ENCODE results near the gene ADAM8. TPM values are rescaled to one million over a fixed set of nuclear protein-coding genes. Genes with fewer than 3 reads are reported as not detected.
A peak's percentile ranks its signal among the peaks of the same experiment; 100 is the strongest.
"Not testable (repeated sequence)": the region's sequence is repeated elsewhere in the genome, so short reads cannot be mapped to it uniquely, and the experiment has no call there.

Gene ADAM8
- total RNA-seq, result 1 to 10 TPM; 2.3 to 2.8 TPM
- long read RNA-seq, result 0 reads

DNA sequence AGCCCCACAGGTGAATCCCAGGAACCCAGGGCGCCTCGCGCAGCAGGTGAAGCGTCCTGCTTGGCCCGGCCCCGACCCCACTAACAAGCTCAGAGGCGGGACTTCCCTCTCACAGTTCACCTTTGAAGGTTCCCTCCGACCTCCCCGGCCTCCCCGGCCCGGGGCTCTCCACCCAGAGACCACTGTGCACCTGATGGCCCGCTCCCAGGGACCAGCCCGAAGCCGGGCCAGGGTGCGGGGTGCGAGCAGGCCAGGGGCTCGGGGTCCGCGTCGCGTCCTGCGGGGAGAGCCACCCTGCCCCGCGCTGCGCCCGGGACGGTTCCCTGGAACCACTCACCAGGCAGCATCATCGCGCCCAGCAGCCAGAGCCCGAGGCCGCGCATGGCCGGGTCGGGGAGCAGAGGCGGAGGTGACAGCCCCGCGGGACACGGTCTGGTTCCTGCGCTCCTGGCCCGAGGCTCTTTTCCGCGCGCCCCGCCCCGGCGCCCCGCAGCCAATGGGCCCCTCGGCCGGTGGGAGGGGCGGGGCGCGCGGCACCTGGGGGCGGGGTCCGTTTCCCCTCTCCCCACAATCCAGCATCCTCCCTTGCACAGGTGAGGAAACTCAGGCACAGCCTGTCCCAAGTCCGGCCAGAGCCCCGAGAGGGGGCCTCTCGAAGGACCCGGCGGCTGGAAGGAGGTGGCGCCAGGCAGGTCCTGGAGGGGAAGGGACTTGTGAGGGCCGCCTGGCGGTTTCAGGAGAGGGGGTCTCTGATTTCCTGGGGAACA is at the start of gene ADAM8:
TSS of gene ADAM8 (minus strand) at position 434 of the 767 bp plus-strand sequence. CDS start at position 383, 51 bp downstream.
- ATAC-seq, result peak; percentile 43
- intact Hi-C loops (cut with DNase I, micrococcal nuclease), result no loop called here
- DNase-seq, result peak in 1 of 2 donors; percentile 66

DNA sequence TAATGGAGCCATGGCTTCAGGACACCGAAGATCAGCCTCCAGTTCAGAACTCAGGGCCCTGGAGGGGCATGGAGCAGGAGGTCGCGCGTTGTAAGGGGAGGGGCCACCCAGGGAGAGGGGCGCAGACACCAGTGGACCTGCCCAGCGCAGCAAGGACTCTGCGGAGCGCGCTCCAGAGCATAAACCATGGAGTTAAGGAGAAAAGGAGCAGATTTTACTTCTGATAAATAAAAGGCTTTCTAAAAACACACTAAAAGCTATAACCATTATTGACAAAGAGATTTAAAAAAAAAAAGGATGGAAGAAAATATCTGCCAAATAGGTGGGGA is 49.5 kb upstream of the ADAM8 start:
- intact Hi-C loops (cut with DNase I, micrococcal nuclease), result loop anchor here in 1 of 2 donors (5.0 kb wide), 1 partner anchor 281 kb away; no protein-coding TSS in a partner anchor
- no peak for ATAC-seq
- DNase-seq, result no peak

DNA sequence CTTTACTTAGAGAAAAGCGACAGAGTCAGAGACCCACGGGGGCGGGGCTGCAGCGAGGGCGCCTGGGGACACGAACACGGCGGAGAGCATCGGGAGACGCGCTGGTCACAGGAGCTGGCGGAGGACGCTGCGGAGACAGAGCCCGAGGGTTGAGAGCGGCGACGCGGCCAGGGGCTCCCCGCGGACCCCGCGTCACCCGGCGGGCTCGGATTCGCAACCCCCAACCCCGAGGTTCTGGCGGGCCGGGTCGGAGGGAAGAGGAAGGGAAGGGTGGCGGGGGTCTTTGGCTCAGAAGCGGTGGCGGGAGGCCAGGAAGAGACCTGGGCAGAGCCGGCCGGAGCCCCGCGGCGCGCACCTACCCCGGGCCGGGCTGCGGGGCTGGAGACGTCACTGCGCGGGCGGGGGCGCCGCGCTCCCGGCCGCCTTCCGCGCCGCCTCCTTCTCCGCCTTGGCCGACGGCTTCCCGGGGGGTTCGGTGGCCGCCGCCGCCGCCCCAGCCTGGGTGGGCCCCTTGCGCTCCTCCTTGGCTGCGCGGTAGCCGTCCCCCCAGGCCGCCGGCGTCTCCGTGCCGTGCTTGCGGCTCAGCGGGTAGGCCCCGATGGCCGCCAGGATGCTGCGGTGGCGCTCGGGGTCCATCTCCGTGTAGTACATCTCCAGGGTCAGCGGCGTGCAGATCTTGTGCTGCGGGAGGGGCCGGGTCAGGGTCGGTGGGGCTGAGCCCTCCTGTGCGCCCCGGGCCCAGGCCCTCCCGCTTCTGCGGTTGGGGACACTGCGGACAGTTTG is 49.0 kb upstream of the ADAM8 start:
- no peak for ATAC-seq
- intact Hi-C loops (cut with DNase I, micrococcal nuclease), result loop anchor here in 1 of 2 donors (5.0 kb wide), 1 partner anchor 282 kb away; no protein-coding TSS in a partner anchor
- no peak for DNase-seq

DNA sequence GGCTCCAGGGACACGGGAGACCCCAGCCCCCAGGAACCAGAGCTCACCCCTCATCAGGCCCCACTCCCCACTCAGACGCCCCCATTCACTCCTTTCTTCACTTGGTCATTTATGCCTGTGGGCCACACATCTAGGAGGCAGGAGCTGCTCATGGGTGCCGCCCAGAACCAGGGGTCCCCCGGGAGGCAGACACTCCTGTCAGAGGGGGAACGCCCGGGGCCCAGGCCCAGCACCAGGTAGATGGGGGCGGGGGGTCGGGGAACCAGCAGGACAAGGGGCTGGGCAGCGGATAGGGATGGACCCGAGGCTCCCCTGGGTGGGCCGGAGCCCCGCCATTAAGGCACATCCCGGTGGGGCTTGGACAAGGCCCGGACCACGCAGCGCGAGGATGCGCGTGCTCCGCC is 48.2 kb upstream of the ADAM8 start:
- DNase-seq (no peak), ATAC-seq (no peak)
- intact Hi-C loops (cut with DNase I, micrococcal nuclease), result loop anchor here in 1 of 2 donors (5.0 kb wide), 1 partner anchor 282 kb away; no protein-coding TSS in a partner anchor

DNA sequence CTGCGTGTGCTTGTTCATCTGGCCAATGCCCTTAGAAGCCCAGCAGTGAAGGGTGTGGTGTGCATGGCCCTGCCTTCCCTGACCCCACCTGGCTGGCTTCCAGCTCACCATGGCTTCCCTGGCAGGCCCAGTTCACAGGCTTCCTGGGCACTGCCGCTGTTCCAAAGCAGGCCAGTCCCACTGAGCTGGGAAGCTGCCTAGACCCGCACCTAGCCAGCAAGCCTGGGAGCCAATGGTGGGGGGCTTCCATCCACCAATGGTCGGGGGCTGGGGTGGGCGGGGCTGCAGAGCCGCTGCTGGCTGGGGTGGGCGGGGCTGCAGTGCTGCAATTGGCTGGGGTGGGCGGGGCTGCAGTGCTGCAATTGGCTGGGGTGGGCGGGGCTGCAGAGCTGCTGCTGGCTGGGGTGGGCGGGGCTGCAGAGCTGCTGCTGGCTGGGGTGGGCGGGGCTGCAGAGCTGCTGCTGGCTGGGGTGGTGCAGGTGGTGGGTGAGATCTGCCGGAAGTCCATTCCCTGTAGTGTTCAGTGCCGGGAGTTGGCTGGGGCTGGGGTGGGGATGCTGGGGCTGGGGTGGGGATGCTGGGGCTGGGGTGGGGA is 47.6 kb upstream of the ADAM8 start:
- intact Hi-C loops (cut with DNase I, micrococcal nuclease), result no loop called here
- peak; percentile 87 for ATAC-seq
- DNase-seq, result peak; percentile 85 to 89

DNA sequence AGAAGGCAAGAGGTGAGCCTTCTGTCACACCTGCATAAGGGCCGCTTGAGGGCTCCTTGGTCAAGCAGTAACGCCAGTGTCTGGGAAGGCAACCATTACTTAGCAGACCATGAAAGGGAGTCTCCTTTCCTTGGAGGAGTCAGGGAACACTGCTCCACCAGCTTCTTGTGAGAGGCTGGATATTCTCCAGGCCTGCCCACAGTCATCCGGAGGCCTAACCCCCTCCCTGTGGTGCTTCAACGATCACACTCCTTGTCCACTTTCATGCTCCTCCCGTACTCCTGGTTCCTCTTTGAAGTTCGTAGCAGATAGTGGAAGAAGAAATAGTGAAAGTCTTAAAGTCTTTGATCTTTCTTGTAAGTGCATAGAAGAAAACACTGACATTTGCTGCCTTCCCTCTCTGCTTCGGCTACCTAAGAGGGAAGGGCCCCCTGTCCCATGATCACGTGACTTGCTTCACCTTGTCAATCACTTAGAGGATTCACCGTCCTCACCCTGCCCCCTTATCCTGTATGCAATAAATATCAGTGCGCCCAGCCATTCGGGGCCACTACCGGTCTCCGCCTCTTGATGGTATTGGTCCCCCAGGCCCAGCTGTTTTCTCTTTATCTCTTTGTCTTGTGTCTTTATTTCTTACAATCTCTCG is 45.5 kb upstream of the ADAM8 start:
- intact Hi-C loops (cut with DNase I, micrococcal nuclease); ATAC-seq; DNase-seq: not testable (repeated sequence)

DNA sequence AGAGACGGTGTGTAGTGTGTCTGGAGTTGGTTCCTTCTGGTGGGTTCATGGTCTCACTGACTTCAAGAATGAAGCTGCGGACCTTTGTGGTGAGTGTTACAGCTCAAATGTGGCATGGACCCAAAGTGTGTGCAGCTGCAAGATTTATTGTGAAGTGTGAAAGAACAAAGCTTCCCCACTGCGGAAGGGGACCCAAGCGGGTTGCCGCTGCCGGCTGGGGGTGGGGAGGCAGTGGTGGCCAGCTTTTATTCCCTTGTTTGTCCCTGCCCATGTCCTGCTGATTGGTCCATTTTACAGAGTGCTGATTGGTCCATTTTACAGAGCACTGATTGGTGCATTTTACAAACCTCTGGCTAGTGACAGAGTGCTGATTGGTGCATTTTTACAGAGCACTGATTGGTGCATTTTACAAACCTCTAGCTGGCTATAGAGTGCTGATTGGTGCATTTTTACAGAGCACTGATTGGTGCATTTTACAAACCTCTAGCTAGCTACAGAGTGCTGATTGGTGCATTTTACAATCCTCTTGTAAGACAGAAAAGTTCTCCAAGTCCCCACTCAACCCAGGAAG is 44.3 kb upstream of the ADAM8 start:
- intact Hi-C loops (cut with DNase I, micrococcal nuclease); DNase-seq; ATAC-seq: not testable (repeated sequence)

DNA sequence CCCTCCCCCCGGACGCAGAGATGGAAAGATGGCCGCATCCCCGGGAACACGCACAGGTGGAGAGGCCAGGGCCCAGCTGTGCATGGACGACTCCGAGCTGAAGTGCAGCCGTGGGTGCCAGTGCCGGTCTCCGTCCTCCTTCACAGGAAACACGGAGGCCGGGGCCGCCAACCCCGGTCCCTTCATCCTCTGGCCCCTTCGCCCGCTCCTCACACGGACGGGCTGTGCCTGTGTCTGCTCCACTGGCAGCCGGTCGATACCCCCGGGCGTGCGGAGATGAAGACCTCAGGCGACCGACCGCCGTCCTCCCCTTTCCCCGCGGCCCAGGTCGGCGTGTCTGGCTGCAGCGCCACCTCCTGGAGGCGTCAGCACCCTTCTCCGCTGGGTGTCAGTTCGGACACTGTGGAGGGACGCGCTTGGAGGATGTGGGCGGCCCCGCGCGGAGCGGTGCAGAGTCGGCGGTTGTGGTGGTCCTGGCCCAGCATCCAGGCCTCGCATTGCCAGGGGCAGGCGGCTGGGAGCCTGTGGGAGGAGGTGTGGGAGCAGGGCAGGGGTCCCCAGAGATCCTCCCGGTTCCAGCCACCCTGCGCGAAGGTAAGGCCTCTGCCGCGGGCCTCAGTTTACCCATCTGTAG is 41.9 kb upstream of the ADAM8 start:
- DNase-seq, result peak in 1 of 2 donors; percentile 77
- ATAC-seq, result peak; percentile 91
- intact Hi-C loops (cut with DNase I, micrococcal nuclease), result no loop called here

DNA sequence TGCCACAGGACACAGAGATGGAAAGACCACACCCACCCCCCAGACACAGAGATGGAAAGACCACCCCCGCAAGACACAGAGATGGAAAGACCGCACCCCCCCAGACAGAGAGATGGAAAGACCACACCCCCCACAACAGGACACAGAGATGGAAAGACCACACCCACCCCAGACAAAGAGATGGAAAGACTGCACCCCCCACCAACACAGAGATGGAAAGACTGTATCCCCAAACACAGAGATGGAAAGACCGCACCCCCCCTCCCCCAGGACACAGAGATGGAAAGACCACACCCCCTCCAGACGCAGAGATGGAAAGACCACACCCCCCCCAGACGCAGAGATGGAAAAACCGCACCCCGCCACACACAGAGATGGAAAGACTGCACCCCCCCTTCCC is 40.1 kb upstream of the ADAM8 start:
- ATAC-seq (no peak), DNase-seq (no peak)
- intact Hi-C loops (cut with DNase I, micrococcal nuclease), result no loop called here

DNA sequence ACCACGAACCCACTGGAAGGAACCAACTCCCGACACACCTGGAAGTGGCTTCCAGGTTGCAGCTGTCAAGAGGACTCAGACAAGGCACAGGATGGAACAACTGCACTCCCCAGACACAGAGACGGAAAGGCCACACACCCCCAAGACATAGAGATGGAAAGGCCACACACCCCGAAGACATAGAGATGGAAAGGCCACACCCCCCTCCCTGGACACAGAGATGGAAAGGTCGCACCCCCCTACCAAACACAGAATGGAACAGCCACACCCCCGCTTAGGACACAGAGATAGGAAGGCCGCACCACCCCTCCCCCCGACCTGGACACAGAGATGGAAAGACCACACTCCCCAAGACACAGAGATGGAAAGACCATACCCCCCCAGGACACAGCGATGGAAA is 39.6 kb upstream of the ADAM8 start:
- no peak for DNase-seq
- ATAC-seq, result no peak

DNA sequence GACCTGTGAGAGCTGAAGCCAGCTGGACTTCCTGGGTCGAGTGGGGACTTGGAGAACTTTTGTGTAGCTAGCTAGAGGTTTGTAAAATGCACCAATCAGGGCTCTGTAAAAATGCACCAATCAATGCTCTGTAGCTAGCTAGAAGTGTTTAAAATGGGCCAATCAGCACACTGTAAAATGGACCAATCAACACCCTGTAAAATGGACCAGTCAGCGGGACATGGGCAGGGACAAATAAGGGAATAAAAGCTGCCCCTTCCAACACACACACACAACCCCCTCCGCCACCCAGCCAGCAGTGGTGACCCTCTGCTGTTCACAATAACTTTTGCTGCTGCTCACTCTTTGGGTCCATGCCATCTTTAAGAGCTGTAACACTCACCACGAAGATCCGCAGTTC is 39.2 kb upstream of the ADAM8 start:
- DNase-seq, result no peak
- no peak for ATAC-seq
- intact Hi-C loops (cut with DNase I, micrococcal nuclease), result no loop called here

More for the DNA sequence above, 39.6 kb upstream of the ADAM8 start:
- intact Hi-C loops (cut with DNase I, micrococcal nuclease), result no loop called here

DNA sequence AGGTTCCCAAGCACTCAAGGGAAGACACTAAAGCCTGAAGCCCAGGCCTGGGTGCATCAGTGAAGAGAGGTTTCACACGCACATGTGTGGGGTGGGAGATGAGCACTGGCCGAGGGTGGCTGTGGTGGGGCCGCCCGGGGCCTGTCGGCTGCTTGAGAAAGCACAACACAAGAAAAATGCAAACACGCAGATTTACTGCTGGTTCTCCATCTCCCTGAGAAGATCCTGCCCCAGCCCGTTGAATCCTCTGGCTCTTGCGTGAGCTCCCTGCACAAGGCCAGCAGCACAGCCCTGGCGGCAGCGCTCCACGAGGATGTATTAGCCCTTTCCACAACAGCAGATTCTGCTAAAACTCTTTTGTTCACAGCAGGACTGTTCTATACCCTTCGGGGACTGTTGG is 38.2 kb upstream of the ADAM8 start:
- intact Hi-C loops (cut with DNase I, micrococcal nuclease), result no loop called here
- no peak for ATAC-seq

DNA sequence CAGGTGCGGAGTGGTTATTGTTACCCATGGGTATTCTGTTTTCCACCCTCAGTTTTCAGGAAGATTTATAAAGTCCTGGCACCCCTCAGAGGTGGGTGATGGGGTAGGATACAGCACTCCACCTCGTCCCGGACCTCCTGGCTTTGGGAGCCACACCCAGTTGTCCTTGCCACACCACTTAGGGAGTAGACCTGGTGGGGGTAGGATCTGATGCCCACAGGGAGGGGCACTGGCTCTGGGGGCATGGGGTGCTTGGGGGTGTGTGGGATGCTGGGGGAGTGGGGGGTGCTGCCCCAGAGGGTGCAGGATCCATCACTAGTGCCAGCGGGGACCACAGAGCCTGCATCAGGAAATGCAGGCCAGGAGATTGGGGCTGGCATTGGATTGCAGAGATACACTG is 36.5 kb upstream of the ADAM8 start:
- DNase-seq, result no peak
- intact Hi-C loops (cut with DNase I, micrococcal nuclease), result no loop called here
- no peak for ATAC-seq

More for the DNA sequence above, 38.2 kb upstream of the ADAM8 start:
- DNase-seq, result no peak

DNA sequence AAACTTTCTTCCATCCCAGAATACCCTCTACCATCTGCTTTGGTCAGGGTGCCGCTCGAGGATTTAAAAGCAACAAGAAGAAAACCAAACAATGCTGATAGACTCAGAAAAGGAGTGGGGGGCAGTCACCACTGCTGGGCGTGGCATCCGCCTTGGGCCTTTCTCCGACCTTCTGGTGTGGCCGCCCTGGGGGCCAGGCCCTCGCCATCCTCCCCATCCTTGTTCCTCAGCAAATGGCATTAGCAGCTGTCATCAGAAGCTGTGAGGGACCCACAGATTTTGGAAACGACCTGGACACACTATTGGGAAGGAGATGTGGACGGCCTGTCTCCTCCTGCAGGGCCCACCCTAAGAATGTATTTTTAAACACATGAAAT is 36.1 kb upstream of the ADAM8 start:
- intact Hi-C loops (cut with DNase I, micrococcal nuclease), result no loop called here
- DNase-seq (no peak), ATAC-seq (no peak)

DNA sequence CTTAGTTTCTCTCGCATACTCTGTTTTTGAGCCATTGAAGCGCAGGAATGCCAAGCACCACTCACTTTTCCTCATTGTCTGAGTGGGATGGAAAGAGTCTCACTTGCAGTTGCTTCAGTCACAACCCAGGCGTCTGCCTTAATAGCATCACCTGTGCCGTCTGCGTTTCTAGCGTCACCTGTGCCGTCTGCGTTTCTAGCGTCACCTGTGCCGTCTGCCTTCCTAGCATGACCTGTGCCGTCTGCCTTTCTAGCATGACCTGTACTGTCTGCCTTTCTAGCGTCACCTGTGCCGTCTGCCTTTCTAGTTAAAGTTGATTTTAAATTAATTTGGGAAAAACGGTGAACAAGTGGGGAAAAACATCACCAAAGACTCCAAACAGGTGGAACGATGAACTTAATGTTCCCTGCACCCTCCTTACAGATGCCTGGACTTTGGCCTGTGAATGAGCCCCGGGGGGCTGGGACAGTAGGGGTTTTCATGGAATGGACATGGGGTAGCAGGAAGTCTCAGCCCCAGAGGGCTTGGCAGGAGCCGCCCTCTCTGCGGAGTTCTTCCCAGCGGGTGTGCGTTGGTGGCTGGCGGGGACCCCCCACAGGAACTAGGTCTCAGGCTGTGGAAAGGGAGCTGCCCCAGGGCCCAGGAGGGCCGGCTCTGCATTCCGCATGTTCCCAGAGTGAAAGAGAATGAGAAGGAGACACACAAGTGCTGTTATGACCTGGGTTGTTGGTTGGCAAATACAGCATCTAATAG is 35.5 kb upstream of the ADAM8 start:
- DNase-seq, result no peak
- ATAC-seq, result no peak
- intact Hi-C loops (cut with DNase I, micrococcal nuclease), result no loop called here

DNA sequence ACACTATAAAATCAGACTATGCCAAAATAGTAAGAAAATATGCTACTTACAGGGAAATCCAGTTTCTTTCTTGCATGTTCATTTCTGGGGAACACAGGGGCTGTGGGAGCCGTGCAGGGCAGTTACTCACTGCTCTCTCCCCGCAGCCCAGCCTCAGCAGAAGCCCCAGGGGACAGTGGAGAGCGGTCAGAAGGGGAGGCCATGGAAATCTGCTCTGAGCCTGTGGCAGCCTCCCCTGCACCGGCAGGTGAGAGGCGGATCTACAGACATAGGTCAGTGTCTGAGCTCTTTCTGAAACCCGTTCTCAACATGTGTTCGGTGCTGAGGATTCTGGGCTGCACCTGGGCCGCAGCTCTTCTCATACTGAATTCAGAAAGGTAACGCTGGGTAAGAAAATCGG is 34.9 kb upstream of the ADAM8 start:
- ATAC-seq (no peak), DNase-seq (no peak)
- intact Hi-C loops (cut with DNase I, micrococcal nuclease), result no loop called here

DNA sequence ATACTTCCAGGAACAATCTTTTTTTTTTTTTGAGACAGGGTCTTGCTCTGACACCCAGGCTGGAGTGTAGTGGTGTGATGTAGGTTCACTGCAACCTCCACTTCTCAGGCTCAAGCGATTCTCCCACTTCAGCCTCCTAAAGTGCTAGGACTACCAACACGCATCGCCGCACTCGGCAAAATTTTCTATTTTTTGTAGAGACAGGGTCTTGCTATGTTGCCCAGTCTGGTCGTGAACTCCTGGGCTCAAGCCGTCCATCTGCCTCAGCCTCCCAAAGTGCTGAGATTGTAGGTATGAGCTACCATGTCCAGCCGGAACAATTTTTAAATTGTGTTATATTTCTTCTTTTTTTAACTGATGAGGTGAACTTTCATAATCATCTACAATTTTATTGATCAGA is 34.1 kb upstream of the ADAM8 start:
- intact Hi-C loops (cut with DNase I, micrococcal nuclease), result no loop called here
- DNase-seq, result no peak
- ATAC-seq, result no peak

DNA sequence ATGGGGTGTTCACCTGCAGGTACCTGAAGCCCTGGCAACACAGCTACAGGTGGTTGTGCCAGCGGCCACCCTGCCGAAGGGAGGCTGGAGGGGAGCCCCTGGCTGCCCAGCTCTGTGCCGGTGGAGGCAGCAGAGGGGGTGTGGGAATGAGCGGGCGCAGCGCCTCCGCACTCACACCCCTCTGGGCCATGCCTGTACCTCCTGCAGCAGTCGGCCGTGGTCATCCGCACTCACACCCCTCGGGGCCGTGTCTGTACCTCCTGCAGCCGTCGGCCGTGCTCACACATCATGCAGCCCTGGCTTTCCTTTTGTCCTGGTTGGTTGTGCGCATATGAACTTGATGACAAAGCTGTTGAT is 33.7 kb upstream of the ADAM8 start:
- intact Hi-C loops (cut with DNase I, micrococcal nuclease), result no loop called here
- DNase-seq (no peak), ATAC-seq (no peak)

Data from left colon (tissue), 2 donors.